Measurements from ENCODE around the gene TAL1. TPM values are rescaled to one million over a fixed set of nuclear protein-coding genes. Genes with fewer than 3 reads are reported as not detected.

TAL1 gene
- total and polyA plus RNA-seq, 2 donors (not counting 3 experiments of a cell fraction or from before 2014, with no cell fraction given), result 36.7 to 52.4 TPM

DNA sequence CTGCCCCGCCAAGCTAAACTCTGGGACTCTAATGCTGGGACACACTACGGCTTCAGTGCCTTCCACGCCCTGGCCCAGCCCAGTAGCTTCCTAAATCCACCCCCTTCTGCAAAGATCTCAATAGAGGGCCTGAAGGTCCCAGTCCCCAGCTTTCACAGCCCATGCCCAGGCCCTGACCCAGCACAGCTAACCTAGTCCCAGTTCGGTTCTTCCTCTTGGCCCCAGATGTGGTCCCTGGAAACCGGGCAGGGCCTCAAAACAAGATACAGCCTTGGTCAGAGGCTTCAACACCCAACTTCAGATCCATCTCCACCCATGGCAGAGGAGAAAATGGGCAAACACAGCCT, 41.5 kb downstream of the TAL1 start:
- POLR2A ChIA-PET, result interaction anchor here (0.6 kb wide), 1 partner anchor 124 kb away, joined by 3 read pairs; no protein-coding TSS in a partner anchor
- peak overlapping the region; percentile 45 for H2AFZ ChIP-seq (ENCODE audit: low read depth, low read length)
- dilution Hi-C loops (cut with MboI; ENCODE audit: extremely low pct_ligation_motif_present, low sequenced_read_pairs), result no loop called here

More for the DNA sequence above, 41.5 kb downstream of the TAL1 start:
- Histone ChIP-seq H3K79me2 (ENCODE audit: control insufficient read depth, insufficient read depth, low read length) (no peaks in the 10 kb centered on the region), H3K27ac (ENCODE audit: insufficient read depth, low read depth, low read length) (no peak overlapping the region), H3K4me2 (ENCODE audit: insufficient read depth, low read length) (no peak overlapping the region), H3K9me3 (replicated peaks; ENCODE audit: control insufficient read depth, insufficient read depth, low read length) (no peaks in the 10 kb centered on the region), H3K4me1 (ENCODE audit: control insufficient read depth, extremely low read depth, insufficient read depth, low read length) (peaks cover 5% of the 10 kb centered on the region), H3K4me3 (replicated peaks in 1 of 3; ENCODE audit: insufficient read depth in 1 of 3, low read depth in 1 of 3, low read length in 3 of 3) (no peak overlapping the region), H3K27me3 (ENCODE audit: control insufficient read depth in 2 of 2, insufficient read depth in 2 of 2, low read length in 2 of 2) (no peaks in the 10 kb centered on the region), H3K36me3 (ENCODE audit: control insufficient read depth in 2 of 2, extremely low read depth in 1 of 2, insufficient read depth in 2 of 2, low read length in 2 of 2) (no peaks in the 10 kb centered on the region), H3K9ac (replicated peaks; ENCODE audit: extremely low read depth, insufficient read depth, low read length) (no peak overlapping the region), H4K20me1 (replicated peaks; ENCODE audit: control insufficient read depth, extremely low read depth, insufficient read depth, low read length) (no peaks in the 10 kb centered on the region), H3K9me1 (replicated peaks; ENCODE audit: control insufficient read depth, extremely low read depth, insufficient read depth, low read length) (no peaks in the 10 kb centered on the region)
- TF ChIP-seq GATA2 (IDR thresholded peaks at IDR 0.05; ENCODE audit: insufficient read depth, insufficient read length, low read depth, low read length) (no peak), MYC (IDR thresholded peaks at IDR 0.05; ENCODE audit: low read depth, low read length) (no peak), POLR2AphosphoS5 (IDR thresholded peaks at IDR 0.05; ENCODE audit: insufficient read depth, low read depth, low read length) (no peak), EZH2 (IDR thresholded peaks at IDR 0.05; ENCODE audit: borderline replicate concordance, low read depth, low read length, severe bottlenecking) (no peak), FOS (IDR thresholded peaks at IDR 0.05; ENCODE audit: borderline replicate concordance, insufficient read depth, low read length) (no peak), JUN (IDR thresholded peaks at IDR 0.05; ENCODE audit: borderline replicate concordance, insufficient read depth, insufficient read length, low read depth) (no peak), POLR2A (IDR thresholded peaks at IDR 0.05; ENCODE audit: low read depth, low read length) (no peak)
- TF ChIP-seq, protein P1, sequence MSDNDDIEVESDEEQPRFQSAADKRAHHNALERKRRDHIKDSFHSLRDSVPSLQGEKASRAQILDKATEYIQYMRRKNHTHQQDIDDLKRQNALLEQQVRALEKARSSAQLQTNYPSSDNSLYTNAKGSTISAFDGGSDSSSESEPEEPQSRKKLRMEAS (IDR thresholded peaks at IDR 0.05; ENCODE audit: insufficient read depth, insufficient read length), result no peak
- TF ChIP-seq, protein P2, sequence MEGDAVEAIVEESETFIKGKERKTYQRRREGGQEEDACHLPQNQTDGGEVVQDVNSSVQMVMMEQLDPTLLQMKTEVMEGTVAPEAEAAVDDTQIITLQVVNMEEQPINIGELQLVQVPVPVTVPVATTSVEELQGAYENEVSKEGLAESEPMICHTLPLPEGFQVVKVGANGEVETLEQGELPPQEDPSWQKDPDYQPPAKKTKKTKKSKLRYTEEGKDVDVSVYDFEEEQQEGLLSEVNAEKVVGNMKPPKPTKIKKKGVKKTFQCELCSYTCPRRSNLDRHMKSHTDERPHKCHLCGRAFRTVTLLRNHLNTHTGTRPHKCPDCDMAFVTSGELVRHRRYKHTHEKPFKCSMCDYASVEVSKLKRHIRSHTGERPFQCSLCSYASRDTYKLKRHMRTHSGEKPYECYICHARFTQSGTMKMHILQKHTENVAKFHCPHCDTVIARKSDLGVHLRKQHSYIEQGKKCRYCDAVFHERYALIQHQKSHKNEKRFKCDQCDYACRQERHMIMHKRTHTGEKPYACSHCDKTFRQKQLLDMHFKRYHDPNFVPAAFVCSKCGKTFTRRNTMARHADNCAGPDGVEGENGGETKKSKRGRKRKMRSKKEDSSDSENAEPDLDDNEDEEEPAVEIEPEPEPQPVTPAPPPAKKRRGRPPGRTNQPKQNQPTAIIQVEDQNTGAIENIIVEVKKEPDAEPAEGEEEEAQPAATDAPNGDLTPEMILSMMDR (IDR thresholded peaks at IDR 0.05; ENCODE audit: extremely low read depth in 1 of 2, insufficient read depth in 1 of 2, low read depth in 1 of 2, low read length in 2 of 2), result no peak
- FAIRE-seq (no peak), DNase-seq (ENCODE audit: low read depth, low spot score) (no peak)
- CTCF ChIA-PET, result interaction anchor here (0.7 to 8.0 kb wide), 13 partner anchors 8 to 247 kb away, joined by 3 to 224 read pairs (median 4); partner anchors contain the start of gene FOXD2
- BruUV-seq (replicated peaks), result no TSS peak
- intact Hi-C loops (cut with micrococcal nuclease), result loop anchor here (1.0 kb wide), 1 partner anchor 11 kb away; no protein-coding TSS in a partner anchor
